ENCODE data around the gene PLXNC1. TPM values are rescaled to one million over a fixed set of nuclear protein-coding genes. Genes with fewer than 3 reads are reported as not detected.

Gene PLXNC1
- polyA plus RNA-seq, 3 donors = 5.9 to 8.4 (median 7.1) TPM

DNA sequence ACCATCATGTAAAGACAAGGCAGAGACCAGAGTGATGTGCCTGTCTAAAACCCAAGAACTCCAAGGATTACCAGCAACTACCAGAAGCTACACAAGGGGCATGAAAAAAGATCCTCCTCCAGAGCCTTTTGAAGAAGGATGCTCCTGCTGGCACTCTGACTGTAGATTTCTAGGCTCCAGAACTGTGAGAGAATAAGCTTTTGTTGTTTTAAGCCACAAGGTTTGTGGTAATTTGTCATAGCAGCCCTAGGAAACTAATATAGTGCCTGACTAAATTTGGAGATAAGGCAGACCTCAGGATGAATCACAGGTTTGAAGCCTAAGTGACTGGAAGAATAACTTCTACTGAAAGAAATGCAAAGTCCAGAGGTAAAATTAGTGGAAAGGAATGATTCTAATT is 178.3 kb downstream of the PLXNC1 start:
- no peak for DNase-seq (ENCODE audit: low read depth in 3 of 3, low spot score in 2 of 3)

GRCh38 chr12:94327809-94328208 is 179.4 kb downstream of the PLXNC1 start:
- DNase-seq (ENCODE audit: low read depth in 3 of 3, low spot score in 2 of 3) = no peak

GRCh38 chr12:94329366-94329765 is 181.0 kb downstream of the PLXNC1 start:
- DNase-seq (ENCODE audit: low read depth in 3 of 3, low spot score in 2 of 3) = no peak

GRCh38 chr12:94333396-94333795 is 185.0 kb downstream of the PLXNC1 start:
- no peak for DNase-seq (ENCODE audit: low read depth in 3 of 3, low spot score in 2 of 3)

DNA sequence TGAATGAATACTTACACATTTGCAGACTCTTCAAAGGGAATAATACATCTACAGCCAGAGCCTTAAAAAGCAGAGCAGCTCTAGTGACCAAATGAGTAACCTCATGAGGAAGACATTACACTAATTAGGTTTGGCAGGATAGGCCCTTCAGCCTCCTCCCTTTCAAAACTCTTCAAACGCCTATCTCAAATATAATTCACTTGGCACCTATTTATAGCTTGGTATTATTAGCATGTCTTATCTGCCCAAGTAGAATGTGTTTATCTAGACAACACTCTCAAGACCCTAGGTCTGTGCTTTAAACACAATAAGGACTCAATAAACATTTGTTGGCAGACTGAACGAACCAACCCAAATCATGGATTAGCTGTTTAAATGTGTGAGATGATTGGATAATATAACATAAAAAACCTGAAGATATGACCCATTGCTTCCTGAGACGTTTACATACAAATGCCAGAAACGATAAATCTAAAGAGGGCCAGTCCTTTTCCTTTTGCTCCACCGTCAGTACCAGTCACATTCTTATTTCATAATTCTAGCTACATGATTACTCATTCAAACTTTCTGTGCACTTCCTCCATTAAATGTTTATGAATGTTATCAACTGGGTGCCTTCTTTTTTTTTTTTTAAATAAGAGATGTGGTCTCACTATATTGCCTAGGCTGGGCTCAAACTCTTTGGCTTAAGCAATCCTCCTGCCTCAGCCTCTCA is 188.0 kb downstream of the PLXNC1 start:
- DNase-seq (ENCODE audit: low read depth in 3 of 3, low spot score in 2 of 3) = no peak

- DNase-seq (ENCODE audit: low read depth in 3 of 3, low spot score in 2 of 3) = no peak
These were observed 189.8 kb downstream of the PLXNC1 start for GRCh38 chr12:94338006-94338794.

GRCh38 chr12:94340573-94340972 is 192.2 kb downstream of the PLXNC1 start:
- DNase-seq (ENCODE audit: low read depth in 3 of 3, low spot score in 2 of 3) = no peak

GRCh38 chr12:94353130-94353529 is 204.8 kb downstream of the PLXNC1 start:
- no peak for DNase-seq (ENCODE audit: low read depth in 3 of 3, low spot score in 2 of 3)

Data from right renal cortex interstitium (tissue), 3 donors.